ENCODE results near the gene HOXA5. TPM values are rescaled to one million over a fixed set of nuclear protein-coding genes. Genes with fewer than 3 reads are reported as not detected.

The HOXA5 gene
- total RNA-seq, 1 donor from 2014 or later = not detected

- no peak for TF ChIP-seq CTCF (IDR thresholded peaks at IDR 0.05)
- Mint-ChIP-seq H3K36me3 (ENCODE audit: low read depth) (peaks cover 20% of the 10 kb centered on the region), H3K9me3 (ENCODE audit: low read depth) (no peaks in the 10 kb centered on the region), H3K4me1 (ENCODE audit: low read depth) (peaks cover 76% of the 10 kb centered on the region), H3K4me3 (ENCODE audit: unreplicated experiment) (peak overlapping the region; percentile 96), H3K27me3 (ENCODE audit: low read depth) (peaks cover 49% of the 10 kb centered on the region), H3K27ac (ENCODE audit: unreplicated experiment) (peak overlapping the region; percentile 99)
- no peak for DNase-seq (ENCODE audit: low spot score)
Observed at GRCh38 chr7:27099453-27100370, 43.8 kb downstream of the HOXA5 start.

GRCh38 chr7:27098578-27099451 is 44.7 kb downstream of the HOXA5 start:
- Mint-ChIP-seq H3K4me1 (ENCODE audit: low read depth) (peaks cover 70% of the 10 kb centered on the region), H3K36me3 (ENCODE audit: low read depth) (peaks cover 20% of the 10 kb centered on the region), H3K27me3 (ENCODE audit: low read depth) (peaks cover 48% of the 10 kb centered on the region), H3K4me3 (ENCODE audit: unreplicated experiment) (peak overlapping the region; percentile 96), H3K9me3 (ENCODE audit: low read depth) (no peaks in the 10 kb centered on the region), H3K27ac (ENCODE audit: unreplicated experiment) (peak overlapping the region; percentile 99)
- no peak for DNase-seq (ENCODE audit: low spot score)
- TF ChIP-seq CTCF (IDR thresholded peaks at IDR 0.05) = peak; percentile 4

DNA sequence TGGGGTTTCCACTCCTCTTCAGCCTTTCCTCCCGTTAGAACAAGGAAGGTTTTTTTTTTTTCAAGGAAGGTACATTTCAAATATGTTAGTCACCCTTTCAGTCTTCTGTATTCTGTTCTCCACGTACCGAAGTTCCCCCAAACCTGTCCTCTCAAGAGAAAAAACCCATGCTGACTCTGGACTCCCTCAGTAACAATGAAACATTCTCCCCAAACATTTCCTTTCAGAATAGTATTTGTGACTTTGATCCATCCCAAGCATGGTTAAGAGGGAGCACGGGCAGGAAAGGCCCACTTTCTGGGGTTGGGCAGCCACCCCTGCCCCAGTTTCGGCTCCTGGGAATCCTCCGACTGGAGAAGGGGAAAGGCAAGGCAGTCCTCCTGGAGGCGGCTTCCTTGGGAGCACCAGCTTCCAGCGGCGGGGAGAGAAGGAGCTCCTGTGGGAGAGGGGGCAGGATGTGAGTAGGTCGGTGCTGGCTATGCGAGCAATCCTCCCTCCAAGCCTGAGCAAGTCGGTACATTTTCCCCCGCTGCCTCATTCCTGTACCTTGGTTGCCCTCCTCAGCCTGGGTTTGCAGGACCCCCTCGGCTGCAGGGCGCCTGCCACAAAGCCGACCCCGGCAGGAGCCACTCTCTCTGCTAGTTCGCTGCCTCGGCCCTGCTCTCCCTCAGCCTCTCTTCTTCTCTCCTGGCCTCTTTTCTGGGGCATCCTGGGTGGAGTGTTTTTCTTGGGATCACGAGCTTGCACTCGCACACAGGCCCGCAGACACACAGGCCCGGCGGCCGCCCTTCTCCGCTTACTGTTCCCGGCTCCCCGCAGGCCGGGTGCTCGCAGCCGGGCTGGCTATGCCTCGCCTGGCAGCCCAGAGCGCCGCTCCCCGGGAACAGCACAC is 45.5 kb downstream of the HOXA5 start:
- peak overlapping the region; percentile 96 for H3K4me3 Mint-ChIP-seq (ENCODE audit: unreplicated experiment)
- H3K9me3 Mint-ChIP-seq (ENCODE audit: low read depth) = no peaks in the 10 kb centered on the region
- H3K27ac Mint-ChIP-seq (ENCODE audit: unreplicated experiment) = peak overlapping the region; percentile 99
- peaks cover 20% of the 10 kb centered on the region for H3K36me3 Mint-ChIP-seq (ENCODE audit: low read depth)
- H3K4me1 Mint-ChIP-seq (ENCODE audit: low read depth) = peaks cover 61% of the 10 kb centered on the region
- H3K27me3 Mint-ChIP-seq (ENCODE audit: low read depth) = peaks cover 45% of the 10 kb centered on the region
- TF ChIP-seq CTCF (IDR thresholded peaks at IDR 0.05) = peak; percentile 20
- no peak for DNase-seq (ENCODE audit: low spot score)

DNA sequence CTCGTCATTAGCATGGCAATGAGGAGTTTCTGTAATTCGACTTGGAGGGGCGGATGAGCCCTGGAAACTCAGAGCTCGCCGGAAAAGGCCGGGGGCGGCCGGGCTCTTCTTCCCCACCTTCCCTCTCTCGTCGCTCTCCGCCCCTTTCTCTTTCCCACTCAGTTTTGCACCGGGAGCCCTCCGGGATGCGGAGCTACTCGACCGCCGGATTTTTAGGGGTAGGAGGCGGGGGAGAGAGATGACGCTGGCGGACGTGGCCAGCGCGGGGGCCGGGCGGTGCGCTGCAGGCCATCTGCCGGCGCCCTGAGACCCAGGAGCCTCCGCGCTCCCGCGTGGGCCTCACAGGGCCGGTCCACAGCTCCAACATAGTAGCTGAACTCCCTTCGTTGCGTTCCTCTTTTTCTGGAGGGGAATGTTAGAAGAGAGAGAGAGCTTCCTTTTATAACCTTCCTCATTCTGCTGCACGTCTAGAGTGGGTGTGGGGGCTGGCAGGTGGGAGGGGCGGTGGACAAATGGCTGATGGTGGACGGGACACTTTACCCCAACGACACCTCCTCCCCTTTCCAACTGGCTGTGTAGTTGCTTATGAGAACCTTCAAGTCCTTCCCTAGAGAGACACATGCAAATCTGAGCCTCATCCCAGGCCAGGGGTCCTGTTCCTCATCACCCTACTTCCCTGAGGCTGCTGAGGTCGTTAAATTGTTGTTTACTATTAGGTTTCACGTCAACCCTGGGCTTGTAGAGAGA is 46.5 kb downstream of the HOXA5 start:
- peaks cover 53% of the 10 kb centered on the region for H3K4me1 Mint-ChIP-seq (ENCODE audit: low read depth)
- peaks cover 20% of the 10 kb centered on the region for H3K36me3 Mint-ChIP-seq (ENCODE audit: low read depth)
- H3K27me3 Mint-ChIP-seq (ENCODE audit: low read depth) = peaks cover 50% of the 10 kb centered on the region
- DNase-seq (ENCODE audit: low spot score) = no peak
- H3K4me3 Mint-ChIP-seq (ENCODE audit: unreplicated experiment) = peak overlapping the region; percentile 96
- no peaks in the 10 kb centered on the region for H3K9me3 Mint-ChIP-seq (ENCODE audit: low read depth)
- H3K27ac Mint-ChIP-seq (ENCODE audit: unreplicated experiment) = peak overlapping the region; percentile 99
- TF ChIP-seq CTCF (IDR thresholded peaks at IDR 0.05) = no peak
